Liver (tissue), 9 donors: ENCODE results near the gene SRGAP3. TPM values are rescaled to one million over a fixed set of nuclear protein-coding genes. Genes with fewer than 3 reads are reported as not detected.

Experiments used
- DNase-seq: peaks from one replicate; pipeline ENCODE4 v3.0.0-alpha.2; 2017; ENCODE audit warnings: low spot score
- H3K27ac ChIP-seq, 2 donors: one replicate each; pipeline ENCODE4 v1.7.0; 2013; ENCODE audit warnings: inconsistent platforms in 2 of 2, low read length in 2 of 2, control low read depth in 1 of 2, low read depth in 1 of 2, mild to moderate bottlenecking in 1 of 2
- H3K27me3 ChIP-seq, 4 donors: one replicate each; pipeline versions ENCODE4 v1.6.1 to v1.7.0; 2013; ENCODE audit warnings: low read length in 3 of 4, inconsistent platforms in 1 of 4, mild to moderate bottlenecking in 1 of 4, moderate library complexity in 1 of 4; ENCODE audit not compliant: control insufficient read depth in 4 of 4, insufficient read depth in 4 of 4
- H3K36me3 ChIP-seq, 4 donors: one replicate each; pipeline versions ENCODE4 v1.6.1 to v1.7.0; 2013; ENCODE audit warnings: low read length in 3 of 4, mild to moderate bottlenecking in 3 of 4, low read depth in 1 of 4, moderate library complexity in 1 of 4; ENCODE audit not compliant: control insufficient read depth in 4 of 4, insufficient read depth in 3 of 4
- H3K4me1 ChIP-seq, 4 donors: one replicate each; pipeline versions ENCODE4 v1.6.1 to v1.7.0; 2013; ENCODE audit warnings: low read length in 3 of 4, mild to moderate bottlenecking in 3 of 4, moderate library complexity in 1 of 4; ENCODE audit not compliant: control insufficient read depth in 4 of 4, insufficient read depth in 4 of 4
- H3K4me3 ChIP-seq, 3 donors: one replicate each; pipeline versions ENCODE4 v1.6.1 to v1.7.0; 2013; ENCODE audit warnings: low read length in 3 of 3, control low read depth in 1 of 3, low read depth in 1 of 3, mild to moderate bottlenecking in 1 of 3
- H3K9ac ChIP-seq, 2 donors: one replicate each; pipeline ENCODE4 v1.7.0; 2013; ENCODE audit warnings: low read length in 2 of 2, mild to moderate bottlenecking in 2 of 2, moderate library complexity in 2 of 2, control low read depth in 1 of 2, low read depth in 1 of 2
- H3K9me3 ChIP-seq, 4 donors: one replicate each; pipeline versions ENCODE4 v1.6.1 to v1.7.0; 2013; ENCODE audit warnings: low read length in 3 of 4; ENCODE audit not compliant: control insufficient read depth in 4 of 4
- FOXA1 ChIP-seq: IDR thresholded peaks from 2 replicates; pipeline ENCODE4 v1.6.1; 2016; ENCODE audit warnings: antibody characterized with exemption
- FOXA2 ChIP-seq: IDR thresholded peaks from 2 replicates; pipeline ENCODE4 v1.6.1; 2016; ENCODE audit warnings: antibody characterized with exemption
- GABPA ChIP-seq, 2 donors: IDR thresholded peaks in 1 of 2; conservative IDR thresholded peaks in 1 of 2; 2 replicates each; pipeline ENCODE4 v1.6.1; 2016; ENCODE audit warnings: antibody characterized with exemption in 2 of 2, mild to moderate bottlenecking in 1 of 2, moderate library complexity in 1 of 2
- HNF4G ChIP-seq: IDR thresholded peaks from 2 replicates; pipeline ENCODE4 v1.6.1; 2016; ENCODE audit warnings: antibody characterized with exemption
- JUND ChIP-seq, 2 donors: IDR thresholded peaks; 2 replicates each; pipeline ENCODE4 v1.6.1; 2016; ENCODE audit warnings: antibody characterized with exemption in 2 of 2
- MAX ChIP-seq: IDR thresholded peaks from 2 replicates; pipeline ENCODE4 v1.6.1; 2016; ENCODE audit warnings: antibody characterized with exemption
- NR2F2 ChIP-seq: IDR thresholded peaks from 2 replicates; pipeline ENCODE4 v1.6.1; 2016; ENCODE audit warnings: antibody characterized with exemption
- RAD21 ChIP-seq, 2 donors: IDR thresholded peaks; 2 replicates each; pipeline ENCODE4 v1.6.1; 2016; ENCODE audit warnings: antibody characterized with exemption in 2 of 2, mild to moderate bottlenecking in 2 of 2
- RXRA ChIP-seq, 2 donors: IDR thresholded peaks; 2 replicates each; pipeline ENCODE4 v1.6.1; 2017 to 2018; ENCODE audit warnings: antibody characterized with exemption in 2 of 2, mild to moderate bottlenecking in 1 of 2
- SP1 ChIP-seq: IDR thresholded peaks from 2 replicates; pipeline ENCODE4 v1.6.1; 2018; ENCODE audit warnings: antibody characterized with exemption, mild to moderate bottlenecking
- TAF1 ChIP-seq: conservative IDR thresholded peaks from 2 replicates; pipeline ENCODE4 v1.6.1; 2016; ENCODE audit warnings: antibody characterized with exemption, mild to moderate bottlenecking
- WGBS: extraction: QIAGEN DNeasy Blood & Tissue Kit; methylation state at CpG from one replicate; pipeline ENCODE4 v1.1.7; 2013; 5-methylcytosine and 5-hydroxymethylcytosine counted together
- polyA plus RNA-seq, 2 donors: library from polyadenylated mRNA; stranded (reverse) in 1 of 2; unstranded in 1 of 2; fragments of 200-250 nt in 1 of 2; fragments of >200 nt in 1 of 2; fragmentation: Nextera tagmentation in 1 of 2; extraction: Ambion mirVana in 1 of 2; gene quantifications; one replicate each; pipeline versions ENCODE4 v1.2.1 to v1.2.3, GENCODE V29; 2013 to 2015
- total RNA-seq, 2 donors: library from RNA; depleted of rRNA; stranded (reverse); fragments of >200 nt; gene quantifications; one replicate each; pipeline ENCODE4 v1.2.3, GENCODE V29; 2014
- TF ChIP-seq, protein P1 (sequence below): IDR thresholded peaks from 2 replicates; pipeline ENCODE4 v1.6.1; 2016; ENCODE audit warnings: antibody characterized with exemption
- TF ChIP-seq, protein P2 (sequence below): fragments of 150-350 bp; IDR thresholded peaks from 2 replicates; pipeline ENCODE4 v1.5.1; 2017; ENCODE audit warnings: improper control_type of control experiment, low read depth, low read length; ENCODE audit not compliant: missing input control
- TF ChIP-seq, protein P3 (sequence below): IDR thresholded peaks from 2 replicates; pipeline ENCODE4 v1.6.1; 2016; ENCODE audit warnings: antibody characterized with exemption
- donor health status: healthy.
- donor health status: healthy.
- donor health status: healthy.
- donor health status: healthy.
- donor health status: healthy.

SRGAP3 gene
- total and polyA plus RNA-seq, 4 donors, result 0.61 to 4.2 (median 1.6) TPM

GRCh38 chr3:9069971-9070370 is 179.5 kb downstream of the SRGAP3 start:
- Histone ChIP-seq H3K27me3 (no peaks in the 10 kb centered on the region), H3K36me3 (no peaks in the 10 kb centered on the region), H3K4me3 (no peak overlapping the region), H3K9me3 (no peaks in the 10 kb centered on the region), H3K9ac (no peak overlapping the region), H3K4me1 (no peaks in the 10 kb centered on the region), H3K27ac (no peak overlapping the region)
- 95% methylated on average over 1 of the region's 1 CpG for WGBS
- TF ChIP-seq RAD21 (IDR thresholded peaks at IDR 0.05), result no peak
- TF ChIP-seq, protein P1, sequence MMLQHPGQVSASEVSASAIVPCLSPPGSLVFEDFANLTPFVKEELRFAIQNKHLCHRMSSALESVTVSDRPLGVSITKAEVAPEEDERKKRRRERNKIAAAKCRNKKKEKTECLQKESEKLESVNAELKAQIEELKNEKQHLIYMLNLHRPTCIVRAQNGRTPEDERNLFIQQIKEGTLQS, result no peak
- TF ChIP-seq, protein P2, sequence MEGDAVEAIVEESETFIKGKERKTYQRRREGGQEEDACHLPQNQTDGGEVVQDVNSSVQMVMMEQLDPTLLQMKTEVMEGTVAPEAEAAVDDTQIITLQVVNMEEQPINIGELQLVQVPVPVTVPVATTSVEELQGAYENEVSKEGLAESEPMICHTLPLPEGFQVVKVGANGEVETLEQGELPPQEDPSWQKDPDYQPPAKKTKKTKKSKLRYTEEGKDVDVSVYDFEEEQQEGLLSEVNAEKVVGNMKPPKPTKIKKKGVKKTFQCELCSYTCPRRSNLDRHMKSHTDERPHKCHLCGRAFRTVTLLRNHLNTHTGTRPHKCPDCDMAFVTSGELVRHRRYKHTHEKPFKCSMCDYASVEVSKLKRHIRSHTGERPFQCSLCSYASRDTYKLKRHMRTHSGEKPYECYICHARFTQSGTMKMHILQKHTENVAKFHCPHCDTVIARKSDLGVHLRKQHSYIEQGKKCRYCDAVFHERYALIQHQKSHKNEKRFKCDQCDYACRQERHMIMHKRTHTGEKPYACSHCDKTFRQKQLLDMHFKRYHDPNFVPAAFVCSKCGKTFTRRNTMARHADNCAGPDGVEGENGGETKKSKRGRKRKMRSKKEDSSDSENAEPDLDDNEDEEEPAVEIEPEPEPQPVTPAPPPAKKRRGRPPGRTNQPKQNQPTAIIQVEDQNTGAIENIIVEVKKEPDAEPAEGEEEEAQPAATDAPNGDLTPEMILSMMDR, result no peak
- no peak for TF ChIP-seq SP1
- TF ChIP-seq TAF1, result no peak
- TF ChIP-seq JUND (IDR thresholded peaks at IDR 0.05), result no peak
- TF ChIP-seq, protein P3, sequence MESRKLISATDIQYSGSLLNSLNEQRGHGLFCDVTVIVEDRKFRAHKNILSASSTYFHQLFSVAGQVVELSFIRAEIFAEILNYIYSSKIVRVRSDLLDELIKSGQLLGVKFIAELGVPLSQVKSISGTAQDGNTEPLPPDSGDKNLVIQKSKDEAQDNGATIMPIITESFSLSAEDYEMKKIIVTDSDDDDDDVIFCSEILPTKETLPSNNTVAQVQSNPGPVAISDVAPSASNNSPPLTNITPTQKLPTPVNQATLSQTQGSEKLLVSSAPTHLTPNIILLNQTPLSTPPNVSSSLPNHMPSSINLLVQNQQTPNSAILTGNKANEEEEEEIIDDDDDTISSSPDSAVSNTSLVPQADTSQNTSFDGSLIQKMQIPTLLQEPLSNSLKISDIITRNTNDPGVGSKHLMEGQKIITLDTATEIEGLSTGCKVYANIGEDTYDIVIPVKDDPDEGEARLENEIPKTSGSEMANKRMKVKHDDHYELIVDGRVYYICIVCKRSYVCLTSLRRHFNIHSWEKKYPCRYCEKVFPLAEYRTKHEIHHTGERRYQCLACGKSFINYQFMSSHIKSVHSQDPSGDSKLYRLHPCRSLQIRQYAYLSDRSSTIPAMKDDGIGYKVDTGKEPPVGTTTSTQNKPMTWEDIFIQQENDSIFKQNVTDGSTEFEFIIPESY, result no peak
- TF ChIP-seq FOXA1, result no peak
- TF ChIP-seq RXRA (IDR thresholded peaks at IDR 0.05), result no peak
- TF ChIP-seq FOXA2, result no peak
- TF ChIP-seq GABPA (IDR thresholded peaks at IDR 0.05 in 1 of 2, conservative IDR thresholded peaks at IDR 0.05 in 1 of 2), result no peak
- no peak for TF ChIP-seq NR2F2
- TF ChIP-seq HNF4G, result no peak
- no peak for DNase-seq

GRCh38 chr3:9068051-9068450 is 181.4 kb downstream of the SRGAP3 start:
- no peaks in the 10 kb centered on the region for H3K36me3 ChIP-seq
- H3K4me3 ChIP-seq, result no peak overlapping the region

More at GRCh38 chr3:9068051-9068450, 181.4 kb downstream of the SRGAP3 start:
- Histone ChIP-seq H3K27me3 (no peaks in the 10 kb centered on the region), H3K9ac (no peak overlapping the region), H3K4me1 (no peaks in the 10 kb centered on the region), H3K27ac (no peak overlapping the region), H3K9me3 (no peaks in the 10 kb centered on the region)
- TF ChIP-seq RAD21 (IDR thresholded peaks at IDR 0.05) (no peak), MAX (no peak), FOXA2 (no peak), GABPA (IDR thresholded peaks at IDR 0.05 in 1 of 2, conservative IDR thresholded peaks at IDR 0.05 in 1 of 2) (no peak), JUND (IDR thresholded peaks at IDR 0.05) (no peak)
- TF ChIP-seq, protein P2, result no peak
- TF ChIP-seq, protein P1, result no peak
- DNase-seq, result no peak
- WGBS, result 78% methylated on average over 5 of the region's 5 CpGs
